ENCODE results near the gene OR10A3. TPM values are rescaled to one million over a fixed set of nuclear protein-coding genes. Genes with fewer than 3 reads are reported as not detected.

The OR10A3 gene
- total and polyA plus RNA-seq, 2 experiments from 2014 or later, result 0.14 to 0.52 TPM

GRCh38 chr11:7903940-7904339, 37.6 kb downstream of the OR10A3 start (continued):
- TF ChIP-seq ZNF462 (CRISPR knock-in tag; IDR thresholded peaks at IDR 0.05) (no peak), POLR2AphosphoS5 (IDR thresholded peaks at IDR 0.05; ENCODE audit: low read depth) (no peak), CTCF (conservative IDR thresholded peaks at IDR 0.05; ENCODE audit: low read depth in 2 of 2) (no peak), ETS1 (IDR thresholded peaks at IDR 0.05) (no peak), STAT1 (IDR thresholded peaks at IDR 0.05; ENCODE audit: unreplicated experiment) (no peak), ZNF331 (CRISPR knock-in tag; IDR thresholded peaks at IDR 0.05; ENCODE audit: low read depth) (no peak), NANOG (IDR thresholded peaks at IDR 0.05; ENCODE audit: borderline replicate concordance) (no peak), CREB1 (CRISPR knock-in tag; IDR thresholded peaks at IDR 0.05; ENCODE audit: low read depth) (no peak)
